HG02943 (cell line): ENCODE data around the gene ADTRP.

ENCODE experiments used
- ATAC-seq: cut with Tn5 transposase; IDR thresholded peaks from one replicate; pipeline ENCODE4 v1.9.1; 2021; ENCODE audit warnings: mild to moderate bottlenecking, low read depth, moderate library complexity; ENCODE audit not compliant: unreplicated experiment

The ADTRP gene

DNA sequence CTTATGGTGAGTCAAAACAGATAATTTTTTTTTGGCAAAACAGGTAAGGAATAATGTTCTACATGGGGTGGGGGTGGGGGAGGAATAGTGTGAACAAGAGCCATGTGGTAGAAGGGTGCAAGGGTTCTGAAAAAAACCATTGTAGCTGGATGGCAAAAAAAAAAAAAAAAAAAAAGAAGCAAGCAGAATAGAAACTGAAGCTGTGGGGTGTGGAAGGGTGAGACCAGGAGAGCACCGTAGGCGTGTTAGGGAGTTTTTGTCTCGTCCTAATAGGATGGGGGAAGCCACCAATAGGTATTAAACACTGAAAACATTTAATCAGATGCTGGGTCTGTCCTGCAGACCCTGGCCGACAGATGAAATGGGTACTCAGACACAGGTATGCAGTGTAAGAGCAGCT, 110.1 kb downstream of the ADTRP start:
- ATAC-seq, result no peak

- no peak for ATAC-seq
These were observed 110.7 kb downstream of the ADTRP start for GRCh38 chr6:11667876-11668275.

DNA sequence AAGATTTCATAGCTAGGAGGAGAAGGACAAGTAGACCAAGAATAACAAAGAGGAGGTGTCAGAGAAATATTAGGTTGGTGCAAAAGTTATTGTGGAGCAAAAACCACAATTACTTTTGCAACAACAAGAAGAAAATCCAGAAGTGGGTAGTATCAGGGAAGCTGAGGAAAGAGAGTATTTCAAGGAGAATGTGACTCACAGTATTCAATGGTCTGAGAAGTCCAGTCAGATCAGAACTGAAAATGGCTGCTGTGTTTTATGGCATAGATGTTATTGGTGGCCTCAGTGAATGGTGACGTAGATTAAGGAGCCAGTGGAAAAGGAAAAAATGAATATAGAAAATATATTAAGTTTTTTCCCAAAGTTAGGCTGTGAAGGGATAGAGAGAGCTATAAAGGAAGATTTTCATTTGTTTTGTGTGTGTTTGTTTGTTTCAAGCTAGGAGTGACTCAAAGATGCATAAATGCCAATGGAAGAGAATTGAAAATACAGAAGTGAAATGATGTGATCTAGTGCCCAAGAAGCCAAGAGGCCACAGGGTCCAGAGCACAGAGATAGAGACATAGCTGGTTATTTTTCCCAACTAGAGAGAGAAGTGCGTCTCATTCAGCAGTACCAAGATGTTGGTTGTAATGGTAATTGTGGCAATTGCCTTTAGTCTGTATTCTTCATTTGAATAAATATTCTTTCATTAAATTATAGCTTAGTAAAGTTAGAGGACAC, 112.8 kb downstream of the ADTRP start:
- ATAC-seq, result no peak
